Neural progenitor cell (in vitro differentiated cells): Measurements from ENCODE around the gene FSTL5. TPM values are rescaled to one million over a fixed set of nuclear protein-coding genes. Genes with fewer than 3 reads are reported as not detected.

ENCODE experiments used
- DNase-seq: peaks from one replicate; pipeline ENCODE4 v3.0.0-alpha.2; 2016; ENCODE audit warnings: low spot score
- H2AFZ ChIP-seq: fragments of 200-600 bp; sonication (generic); replicated peaks from 2 replicates; pipeline ENCODE4 v1.6.1; 2016; ENCODE audit warnings: antibody characterized with exemption
- H3F3A ChIP-seq: fragments of 200-600 bp; sonication (generic); 2 replicates; pipeline ENCODE4 v1.6.1; 2016; ENCODE audit warnings: antibody characterized with exemption, low read depth
- H3K27ac ChIP-seq: fragments of 200-600 bp; sonication (generic); 2 replicates; pipeline ENCODE4 v1.5.1; 2016; ENCODE audit warnings: mild to moderate bottlenecking
- H3K27me3 ChIP-seq: fragments of 200-600 bp; sonication (generic); 2 replicates; pipeline ENCODE4 v1.6.1; 2016; ENCODE audit warnings: mild to moderate bottlenecking, moderate library complexity
- H3K36me3 ChIP-seq: fragments of 200-600 bp; sonication (generic); 2 replicates; pipeline ENCODE4 v1.5.1; 2016
- H3K4me1 ChIP-seq: fragments of 200-600 bp; sonication (generic); 2 replicates; pipeline ENCODE4 v1.6.1; 2016; ENCODE audit warnings: mixed run types
- H3K4me2 ChIP-seq: fragments of 200-600 bp; sonication (generic); 2 replicates; pipeline ENCODE4 v1.6.1; 2016
- H3K4me3 ChIP-seq: fragments of 200-600 bp; sonication (generic); 2 replicates; pipeline ENCODE4 v1.5.1; 2016
- H3K79me2 ChIP-seq: fragments of 200-600 bp; sonication (generic); 2 replicates; pipeline ENCODE4 v1.6.1; 2016; ENCODE audit warnings: low read depth
- H3K9ac ChIP-seq: fragments of 200-600 bp; sonication (generic); 2 replicates; pipeline ENCODE4 v1.6.1; 2016
- H3K9me3 ChIP-seq: fragments of 200-600 bp; sonication (generic); 2 replicates; pipeline ENCODE4 v1.5.1; 2016; ENCODE audit warnings: low read depth
- H4K20me1 ChIP-seq: fragments of 200-600 bp; sonication (generic); 2 replicates; pipeline ENCODE4 v1.6.1; 2016; ENCODE audit warnings: low read depth
- H3K27ac Mint-ChIP-seq: 3 replicates; pipeline ENCODE4 v1.8.0; 2021; ENCODE audit warnings: mixed read lengths
- H3K27me3 Mint-ChIP-seq: 2 replicates; pipeline ENCODE4 v1.8.0; 2022; ENCODE audit warnings: low read depth, mild to moderate bottlenecking, inconsistent platforms, moderate library complexity, mixed read lengths; ENCODE audit not compliant: insufficient read depth
- H3K36me3 Mint-ChIP-seq: 3 replicates; pipeline ENCODE4 v1.8.0; 2021; ENCODE audit warnings: mixed read lengths
- H3K4me1 Mint-ChIP-seq: 3 replicates; pipeline ENCODE4 v1.8.0; 2021; ENCODE audit warnings: mixed read lengths
- H3K4me3 Mint-ChIP-seq: 3 replicates; pipeline ENCODE4 v1.8.0; 2021; ENCODE audit warnings: mild to moderate bottlenecking, moderate library complexity, mixed read lengths
- H3K9me3 Mint-ChIP-seq: 3 replicates; pipeline ENCODE4 v1.8.0; 2020; ENCODE audit warnings: mixed read lengths
- CTCF ChIP-seq: fragments of 200-600 bp; sonication (generic); IDR thresholded peaks from 2 replicates; pipeline ENCODE4 v1.5.1; 2017; ENCODE audit warnings: antibody characterized with exemption, mild to moderate bottlenecking
- EZH2 ChIP-seq: fragments of 200-600 bp; sonication (generic); IDR thresholded peaks from 2 replicates; pipeline ENCODE4 v1.6.1; 2017; ENCODE audit warnings: antibody characterized with exemption, mild to moderate bottlenecking, moderate library complexity
- EZH2phosphoT487 ChIP-seq: fragments of 200-600 bp; sonication (generic); IDR thresholded peaks from 2 replicates; pipeline ENCODE4 v1.6.1; 2017; ENCODE audit warnings: antibody characterized with exemption
- total RNA-seq: library from RNA; depleted of rRNA; stranded (reverse); fragments of >200 nt; gene quantifications from 2 replicates; pipeline ENCODE4 v1.2.3, GENCODE V29; 2015; ENCODE audit warnings: low replicate concordance

The FSTL5 gene
- total RNA-seq, 1 donor from 2014 or later, result not detected

- Mint-ChIP-seq H3K36me3 (no peaks in the 10 kb centered on the region), H3K9me3 (no peaks in the 10 kb centered on the region), H3K4me1 (peaks cover 4% of the 10 kb centered on the region), H3K27ac (no peak overlapping the region), H3K27me3 (no peaks in the 10 kb centered on the region), H3K4me3 (no peak overlapping the region)
- Histone ChIP-seq H3F3A (no peaks in the 10 kb centered on the region), H3K27ac (no peak overlapping the region), H2AFZ (no peak overlapping the region), H3K4me2 (no peak overlapping the region), H3K9me3 (no peaks in the 10 kb centered on the region), H3K4me3 (no peak overlapping the region), H3K27me3 (no peaks in the 10 kb centered on the region), H3K36me3 (no peaks in the 10 kb centered on the region), H3K9ac (no peak overlapping the region), H4K20me1 (no peaks in the 10 kb centered on the region), H3K4me1 (no peaks in the 10 kb centered on the region), H3K79me2 (no peaks in the 10 kb centered on the region)
- DNase-seq, result no peak
- TF ChIP-seq EZH2phosphoT487, result no peak
- TF ChIP-seq EZH2, result no peak
- TF ChIP-seq CTCF, result no peak
Measured at GRCh38 chr4:161948026-161948770, 215.6 kb downstream of the FSTL5 start.

- Histone ChIP-seq H3F3A (no peaks in the 10 kb centered on the region), H3K27me3 (no peaks in the 10 kb centered on the region), H4K20me1 (no peaks in the 10 kb centered on the region), H3K9me3 (no peaks in the 10 kb centered on the region), H3K79me2 (no peaks in the 10 kb centered on the region), H3K36me3 (no peaks in the 10 kb centered on the region), H3K4me1 (no peaks in the 10 kb centered on the region), H3K4me2 (no peak overlapping the region), H3K9ac (no peak overlapping the region), H3K27ac (no peak overlapping the region), H2AFZ (peak overlapping the region; percentile 46), H3K4me3 (no peak overlapping the region)
- H3K9me3 Mint-ChIP-seq, result no peaks in the 10 kb centered on the region
- H3K4me3 Mint-ChIP-seq, result no peak overlapping the region
- H3K4me1 Mint-ChIP-seq, result no peaks in the 10 kb centered on the region
- DNase-seq, result no peak
- H3K36me3 Mint-ChIP-seq, result no peaks in the 10 kb centered on the region
- H3K27me3 Mint-ChIP-seq, result no peaks in the 10 kb centered on the region
- no peak overlapping the region for H3K27ac Mint-ChIP-seq
- TF ChIP-seq CTCF (no peak), EZH2phosphoT487 (no peak), EZH2 (no peak)
Measured at GRCh38 chr4:161937596-161937995, 226.2 kb downstream of the FSTL5 start.

GRCh38 chr4:161936625-161937550 is 226.9 kb downstream of the FSTL5 start:
- no peaks in the 10 kb centered on the region for H3K9me3 Mint-ChIP-seq
- TF ChIP-seq EZH2phosphoT487, result no peak
- TF ChIP-seq CTCF, result no peak
- no peak for TF ChIP-seq EZH2
- no peak overlapping the region for H3K27ac ChIP-seq

More at GRCh38 chr4:161936625-161937550, 226.9 kb downstream of the FSTL5 start:
- no peaks in the 10 kb centered on the region for H3F3A ChIP-seq
- no peak overlapping the region for H3K9ac ChIP-seq
- no peak for DNase-seq
- Mint-ChIP-seq H3K36me3 (no peaks in the 10 kb centered on the region), H3K4me3 (no peak overlapping the region), H3K27ac (no peak overlapping the region), H3K27me3 (no peaks in the 10 kb centered on the region), H3K4me1 (no peaks in the 10 kb centered on the region)
- no peaks in the 10 kb centered on the region for H3K27me3 ChIP-seq
- no peaks in the 10 kb centered on the region for H3K9me3 ChIP-seq
- H3K4me2 ChIP-seq, result no peak overlapping the region
- no peaks in the 10 kb centered on the region for H3K4me1 ChIP-seq
- no peaks in the 10 kb centered on the region for H3K79me2 ChIP-seq
- peak overlapping the region; percentile 46 for H2AFZ ChIP-seq
- H4K20me1 ChIP-seq, result no peaks in the 10 kb centered on the region
- H3K36me3 ChIP-seq, result no peaks in the 10 kb centered on the region
- no peak overlapping the region for H3K4me3 ChIP-seq
